UCSD-AML1 (cell line): ENCODE results near the gene ADIRF.
"Not testable (repeated sequence)": the region's sequence is repeated elsewhere in the genome, so short reads cannot be mapped to it uniquely, and the experiment has no call there.

Experiments
- DNase-seq: peaks from one replicate; lab custom pipeline; 2025; ENCODE audit not compliant: unreplicated experiment; lab: John Stamatoyannopoulos, UW

Gene ADIRF

GRCh38 chr10:86945361-86946212, 22.7 kb upstream of the ADIRF start:
- DNase-seq: no peak

GRCh38 chr10:86946213-86947155, 21.8 kb upstream of the ADIRF start:
- no peak for DNase-seq

GRCh38 chr10:86947806-86948205, 20.5 kb upstream of the ADIRF start:
- not testable (repeated sequence) for DNase-seq

- DNase-seq: no peak
Measured at GRCh38 chr10:86950349-86950748, 17.9 kb upstream of the ADIRF start.

- DNase-seq: no peak
Measured at GRCh38 chr10:86951184-86951761, 17.0 kb upstream of the ADIRF start.

GRCh38 chr10:86952106-86952505, 16.2 kb upstream of the ADIRF start:
- DNase-seq: no peak

- not testable (repeated sequence) for DNase-seq
Measured at GRCh38 chr10:86952697-86953096, 15.6 kb upstream of the ADIRF start.

- peak; percentile 80 for DNase-seq
Measured at GRCh38 chr10:86953747-86954680, 14.3 kb upstream of the ADIRF start.

GRCh38 chr10:86954681-86955500, 13.4 kb upstream of the ADIRF start:
- DNase-seq: no peak

- DNase-seq: peak; percentile 67
Measured at GRCh38 chr10:86955501-86956194, 12.6 kb upstream of the ADIRF start.

GRCh38 chr10:86956195-86956847, 12.0 kb upstream of the ADIRF start:
- no peak for DNase-seq

GRCh38 chr10:86956848-86957448, 11.3 kb upstream of the ADIRF start:
- no peak for DNase-seq

GRCh38 chr10:86957471-86958115, 10.7 kb upstream of the ADIRF start, which contains the start of gene MMRN2:
Gene MMRN2, minus strand, starts transcription at chr10:86957615. Its CDS starts 74 bp downstream, at chr10:86957541.
- DNase-seq: peak; percentile 54

- no peak for DNase-seq
Measured at GRCh38 chr10:86958116-86958900, 10.0 kb upstream of the ADIRF start, which contains the start of gene SNCG. Gene SNCG, plus strand, starts transcription at chr10:86958599. Its CDS starts 99 bp downstream, at chr10:86958698.

GRCh38 chr10:86958901-86959736, 9.2 kb upstream of the ADIRF start:
- peak; percentile 48 for DNase-seq

- no peak for DNase-seq
Measured at GRCh38 chr10:86959737-86960002, 8.6 kb upstream of the ADIRF start.
